Neural crest cell (in vitro differentiated cells): ENCODE measurements around the gene EMD. TPM values are rescaled to one million over a fixed set of nuclear protein-coding genes. Genes with fewer than 3 reads are reported as not detected.

Experiments
- DNase-seq: peaks from one replicate; pipeline ENCODE4 v3.0.0; 2021; ENCODE audit warnings: low read depth, mixed read lengths, low spot score
- H3K27ac Mint-ChIP-seq: one replicate; pipeline ENCODE4 v1.8.0; 2021; ENCODE audit warnings: mild to moderate bottlenecking, mixed read lengths; ENCODE audit not compliant: unreplicated experiment
- H3K27me3 Mint-ChIP-seq: 2 replicates; pipeline ENCODE4 v1.8.0; 2021; ENCODE audit warnings: low read depth, mild to moderate bottlenecking, mixed read lengths
- H3K36me3 Mint-ChIP-seq: 2 replicates; pipeline ENCODE4 v1.8.0; 2021; ENCODE audit warnings: low read depth, mild to moderate bottlenecking, mixed read lengths
- H3K4me1 Mint-ChIP-seq: 2 replicates; pipeline ENCODE4 v1.8.0; 2021; ENCODE audit warnings: mixed read lengths
- H3K4me3 Mint-ChIP-seq: one replicate; pipeline ENCODE4 v1.8.0; 2021; ENCODE audit warnings: mild to moderate bottlenecking, mixed read lengths
- H3K9me3 Mint-ChIP-seq: 2 replicates; pipeline ENCODE4 v1.8.0; 2021; ENCODE audit warnings: mixed read lengths
- CTCF ChIP-seq: fragments of 200-600 bp; sonication (generic); conservative IDR thresholded peaks from 2 replicates; pipeline ENCODE4 v1.5.0; 2021; ENCODE audit warnings: antibody characterized with exemption, mild to moderate bottlenecking
- total RNA-seq: library from RNA; stranded (reverse); gene quantifications from 2 replicates; pipeline ENCODE4 v1.2.1, GENCODE V29; 2021

Gene EMD
- total RNA-seq, 1 donor from 2014 or later = 54.3 TPM

- H3K27ac Mint-ChIP-seq = peak overlapping the region; percentile 62
- H3K9me3 Mint-ChIP-seq = peaks cover 6% of the 10 kb centered on the region
- peaks cover 19% of the 10 kb centered on the region for H3K4me1 Mint-ChIP-seq
- H3K27me3 Mint-ChIP-seq = peaks cover 23% of the 10 kb centered on the region
- peak overlapping the region; percentile 96 for H3K4me3 Mint-ChIP-seq
- DNase-seq = no peak
- TF ChIP-seq CTCF = no peak
- peaks cover 23% of the 10 kb centered on the region for H3K36me3 Mint-ChIP-seq
Observed at GRCh38 chrX:154401045-154401799, 22.1 kb downstream of the EMD start.

- H3K27ac Mint-ChIP-seq = no peak overlapping the region
- peaks cover 6% of the 10 kb centered on the region for H3K9me3 Mint-ChIP-seq
Observed at GRCh38 chrX:154401918-154402621, 23.0 kb downstream of the EMD start.

GRCh38 chrX:154402622-154403127 lies 23.6 kb downstream of the EMD start:
- no peak for TF ChIP-seq CTCF
- peaks cover 23% of the 10 kb centered on the region for H3K36me3 Mint-ChIP-seq
- H3K4me3 Mint-ChIP-seq = peak overlapping the region; percentile 96
- H3K9me3 Mint-ChIP-seq = peaks cover 6% of the 10 kb centered on the region
- H3K27ac Mint-ChIP-seq = no peak overlapping the region
- H3K27me3 Mint-ChIP-seq = peaks cover 23% of the 10 kb centered on the region
- peaks cover 19% of the 10 kb centered on the region for H3K4me1 Mint-ChIP-seq
- no peak for DNase-seq

More at GRCh38 chrX:154401918-154402621, 23.0 kb downstream of the EMD start:
- no peak for TF ChIP-seq CTCF
- no peak for DNase-seq
- Mint-ChIP-seq H3K4me3 (peak overlapping the region; percentile 96), H3K4me1 (peaks cover 19% of the 10 kb centered on the region), H3K36me3 (peaks cover 23% of the 10 kb centered on the region), H3K27me3 (peaks cover 23% of the 10 kb centered on the region)

- Mint-ChIP-seq H3K27me3 (peaks cover 20% of the 10 kb centered on the region), H3K4me1 (peaks cover 15% of the 10 kb centered on the region), H3K27ac (no peak overlapping the region), H3K9me3 (peaks cover 3% of the 10 kb centered on the region), H3K36me3 (peaks cover 20% of the 10 kb centered on the region), H3K4me3 (peak overlapping the region; percentile 70)
- no peak for DNase-seq
- no peak for TF ChIP-seq CTCF
Observed at GRCh38 chrX:154403192-154403591, 24.1 kb downstream of the EMD start.

- Mint-ChIP-seq H3K4me3 (peak overlapping the region; percentile 70), H3K9me3 (peaks cover 2% of the 10 kb centered on the region), H3K36me3 (peaks cover 16% of the 10 kb centered on the region), H3K27ac (no peak overlapping the region), H3K27me3 (peaks cover 15% of the 10 kb centered on the region), H3K4me1 (peaks cover 16% of the 10 kb centered on the region)
- no peak for TF ChIP-seq CTCF
- no peak for DNase-seq
Observed at GRCh38 chrX:154403858-154404257, 24.8 kb downstream of the EMD start.
